B cell (primary cell): ENCODE data around the gene PTPRM.

Experiments used
- CTCF ChIP-seq: fragments of 200-600 bp; IDR thresholded peaks from one replicate; pipeline ENCODE4 v1.8.0; 2022; ENCODE audit warnings: antibody characterized with exemption, mild to moderate bottlenecking
- EZH2 ChIP-seq: IDR thresholded peaks from 2 replicates; pipeline ENCODE4 v1.6.1; 2012; ENCODE audit warnings: borderline replicate concordance, low read depth, mild to moderate bottlenecking, moderate library complexity, low read length; ENCODE audit not compliant: insufficient read depth, poor library complexity, severe bottlenecking

GRCh38 chr18:8264116-8264515, 697.0 kb downstream of the PTPRM start:
- TF ChIP-seq CTCF (no peak), EZH2 (no peak)
